ENCODE measurements around the gene SLX4.

DNA sequence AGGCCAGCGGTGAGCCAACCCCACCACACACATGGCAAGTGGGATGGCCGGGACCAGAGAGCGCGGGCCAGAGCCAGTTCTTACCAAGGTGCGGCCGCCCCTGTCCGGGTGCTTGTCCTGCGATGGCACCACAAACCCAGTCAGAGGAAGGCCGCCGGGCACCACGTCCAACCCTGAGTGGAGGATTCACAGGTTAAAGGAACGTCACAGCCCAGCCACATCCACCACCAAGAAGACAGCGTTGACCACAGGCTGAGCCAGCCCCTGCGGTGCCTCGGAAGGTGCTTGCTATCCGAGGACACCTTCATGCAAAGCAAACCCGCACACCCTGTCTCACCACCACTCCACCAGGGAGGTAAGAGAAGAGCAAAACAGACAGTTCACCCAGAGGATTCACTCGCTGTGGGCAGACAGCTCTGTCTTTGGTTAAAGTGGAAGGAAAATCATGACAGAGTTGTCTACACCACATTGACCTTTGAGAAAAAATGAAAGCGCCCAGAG, 15.8 kb downstream of the SLX4 start:
- TF ChIP-seq POLR2AphosphoS5 (IDR thresholded peaks at IDR 0.05; ENCODE audit: low read depth, low read length): no peak
- no peak for TF ChIP-seq TAF1 (IDR thresholded peaks at IDR 0.05; ENCODE audit: low read depth, low read length)
- no peak for TF ChIP-seq POLR2A (IDR thresholded peaks at IDR 0.05; ENCODE audit: low read depth, low read length)
- TF ChIP-seq SPI1 (IDR thresholded peaks at IDR 0.05; ENCODE audit: low read depth, low read length): no peak
- TF ChIP-seq PAX5 (IDR thresholded peaks at IDR 0.05; ENCODE audit: insufficient read depth, low read length, severe bottlenecking): no peak
- no peak for TF ChIP-seq POU2F2 (IDR thresholded peaks at IDR 0.05; ENCODE audit: low read depth, low read length)
